Spleen (tissue), 11 donors: ENCODE data around the gene TUBGCP2. TPM values are rescaled to one million over a fixed set of nuclear protein-coding genes. Genes with fewer than 3 reads are reported as not detected.

ENCODE experiments used
- DNase-seq: peaks from one replicate; pipeline ENCODE4 v3.0.0-alpha.2; 2020
- H3K27ac ChIP-seq, 8 donors: fragments of 200-600 bp; sonication (generic) in 7 of 8; 1 replicate in 4 of 8; 2 replicates in 4 of 8; pipeline versions ENCODE4 v1.5.0 to v1.8.0; 2016 to 2021; ENCODE audit warnings: inconsistent platforms in 4 of 8, mild to moderate bottlenecking in 4 of 8, moderate library complexity in 1 of 8
- H3K27me3 ChIP-seq, 7 donors: fragments of 200-600 bp; sonication (generic) in 6 of 7; replicated peaks in 1 of 7; 1 replicate in 4 of 7; 2 replicates in 3 of 7; pipeline versions ENCODE4 v1.5.0 to v1.8.0; 2016 to 2021; ENCODE audit warnings: inconsistent platforms in 3 of 7, mild to moderate bottlenecking in 1 of 7
- H3K36me3 ChIP-seq, 6 donors: fragments of 200-600 bp; sonication (generic) in 5 of 6; 1 replicate in 4 of 6; 2 replicates in 2 of 6; pipeline versions ENCODE4 v1.5.0 to v1.8.0; 2016 to 2021; ENCODE audit warnings: inconsistent platforms in 2 of 6
- H3K4me1 ChIP-seq, 6 donors: fragments of 200-600 bp; sonication (generic) in 5 of 6; 1 replicate in 3 of 6; 2 replicates in 3 of 6; pipeline versions ENCODE4 v1.5.0 to v1.8.0; 2016 to 2021; ENCODE audit warnings: inconsistent platforms in 3 of 6
- H3K4me3 ChIP-seq, 8 donors: fragments of 200-600 bp; sonication (generic) in 7 of 8; 1 replicate in 4 of 8; 2 replicates in 4 of 8; pipeline versions ENCODE4 v1.5.0 to v1.8.0; 2016 to 2021; ENCODE audit warnings: inconsistent platforms in 4 of 8, mild to moderate bottlenecking in 4 of 8, moderate library complexity in 2 of 8
- H3K9me3 ChIP-seq, 8 donors: fragments of 200-600 bp; sonication (generic) in 7 of 8; 1 replicate in 4 of 8; 2 replicates in 4 of 8; pipeline versions ENCODE4 v1.5.0 to v1.8.0; 2016 to 2021; ENCODE audit warnings: inconsistent platforms in 4 of 8
- CTCF ChIP-seq, 11 experiments: fragments of 200-600 bp in 7 of 11; fragments of 450-650 bp in 4 of 11; sonication (generic) in 4 of 11; IDR thresholded peaks in 8 of 11; conservative IDR thresholded peaks in 3 of 11; 1 replicate in 7 of 11; 2 replicates in 4 of 11; pipeline versions ENCODE4 v1.4.0 to v1.8.0; 2016 to 2021; ENCODE audit warnings: antibody characterized with exemption in 11 of 11, inconsistent platforms in 4 of 11, mild to moderate bottlenecking in 1 of 11
- POLR2A ChIP-seq, 3 donors: fragments of 450-650 bp; IDR thresholded peaks; one replicate each; pipeline ENCODE4 v1.5.1; 2017; ENCODE audit warnings: antibody characterized with exemption in 3 of 3, mild to moderate bottlenecking in 1 of 3
- POLR2AphosphoS5 ChIP-seq, 3 donors: sonication (generic); formaldehyde crosslinking; IDR thresholded peaks; one replicate each; pipeline ENCODE4 v1.5.1; 2017; ENCODE audit warnings: antibody characterized with exemption in 3 of 3
- WGBS, 5 donors: extraction: QIAGEN DNeasy Blood & Tissue Kit in 3 of 5; methylation state at CpG; one replicate each; pipeline versions ENCODE4 v1.1.5 to v1.1.7; 2013 to 2018; 5-methylcytosine and 5-hydroxymethylcytosine counted together
- intact Hi-C: fragments of 100-400 bp; cut with DNase I; formaldehyde crosslinking; loops from one replicate; pipeline ENCODE4 v1.15.0; 2023; ENCODE audit warnings: low total_unique reads
- polyA plus RNA-seq, 3 donors: library from polyadenylated mRNA; stranded (reverse); fragments of 200-250 nt; gene quantifications; one replicate each; pipeline ENCODE4 v1.2.1, GENCODE V29; 2013
- total RNA-seq, 7 donors: library from RNA; depleted of rRNA in 3 of 7; stranded (reverse); fragments of >200 nt in 3 of 7; fragmentation: NEBNext Ultra II Directional in 4 of 7; extraction: Animal tissue kit (Norgen Biotek cat#: 25700) in 4 of 7; gene quantifications; one replicate each; pipeline versions ENCODE4 v1.1.0 to v1.2.1, GENCODE V29; 2016 to 2021
- donor health status: healthy with polysubstance abuse.
- donor health status: DM: no; HTN: no; CAD: no; lungs with moderate emphysema.
- donor health status: DM: no; HTN: no; CAD: no.
- donor health status: Bipolar disorder and iron deficiency.
- donor health status: healthy.
- donor health status: DM: no; HTN: no; CAD: no.
- donor health status: DM: yes; HTN: yes; CAD: no.

Gene TUBGCP2
- total and polyA plus RNA-seq, 10 donors: 40.2 to 201 (median 57.6) TPM

- intact Hi-C loops: no loop called here
- H3K27ac ChIP-seq: no peak overlapping the region
- peaks cover 10 to 47% (median 33%) of the 10 kb centered on the region in 6 donors for H3K4me1 ChIP-seq
- DNase-seq: no peak
- H3K4me3 ChIP-seq: no peak overlapping the region
- WGBS, 5 donors: 97 to 99% (median 97%) methylated on average over 11 to 14 of the region's 14 CpGs
- H3K9me3 ChIP-seq: no peaks in the 10 kb centered on the region
- peaks cover 5 to 67% (median 52%) of the 10 kb centered on the region in 6 donors for H3K36me3 ChIP-seq
- no peak for TF ChIP-seq POLR2AphosphoS5 (IDR thresholded peaks at IDR 0.05)
- TF ChIP-seq CTCF (IDR thresholded peaks at IDR 0.05 in 8 of 11, conservative IDR thresholded peaks at IDR 0.05 in 3 of 11): no peak
- no peak for TF ChIP-seq POLR2A (IDR thresholded peaks at IDR 0.05)
- H3K27me3 ChIP-seq: no peaks in the 10 kb centered on the region
Measured at GRCh38 chr10:133302230-133302629, 6.4 kb downstream of the TUBGCP2 start.

GRCh38 chr10:133299738-133300137, 8.9 kb downstream of the TUBGCP2 start:
- Histone ChIP-seq H3K4me1 (peaks cover 0 to 22% (median 10%) of the 10 kb centered on the region in 6 donors), H3K27ac (no peak overlapping the region), H3K9me3 (no peaks in the 10 kb centered on the region), H3K4me3 (no peak overlapping the region), H3K36me3 (peaks cover 5 to 92% (median 77%) of the 10 kb centered on the region in 6 donors), H3K27me3 (no peaks in the 10 kb centered on the region)
- intact Hi-C loops: no loop called here
- DNase-seq: no peak
- 89 to 96% (median 93%) methylated on average over 14 of the region's 14 CpGs for WGBS, 5 donors
- TF ChIP-seq POLR2A (IDR thresholded peaks at IDR 0.05): no peak
- TF ChIP-seq POLR2AphosphoS5 (IDR thresholded peaks at IDR 0.05): no peak
- no peak for TF ChIP-seq CTCF (IDR thresholded peaks at IDR 0.05 in 8 of 11, conservative IDR thresholded peaks at IDR 0.05 in 3 of 11)

GRCh38 chr10:133299224-133299623, 9.4 kb downstream of the TUBGCP2 start:
- peaks cover 5 to 97% (median 81%) of the 10 kb centered on the region in 6 donors for H3K36me3 ChIP-seq
- peaks cover 0 to 17% (median 6%) of the 10 kb centered on the region in 6 donors for H3K4me1 ChIP-seq
- no peak for DNase-seq
- no peak for TF ChIP-seq POLR2AphosphoS5 (IDR thresholded peaks at IDR 0.05)
- no peak for TF ChIP-seq POLR2A (IDR thresholded peaks at IDR 0.05)
- no peak for TF ChIP-seq CTCF (IDR thresholded peaks at IDR 0.05 in 8 of 11, conservative IDR thresholded peaks at IDR 0.05 in 3 of 11)
- H3K27me3 ChIP-seq: no peaks in the 10 kb centered on the region
- H3K4me3 ChIP-seq: no peak overlapping the region
- H3K27ac ChIP-seq: no peak overlapping the region
- intact Hi-C loops: no loop called here
- WGBS, 5 donors: 90 to 93% (median 92%) methylated on average over 7 to 10 of the region's 10 CpGs
- no peaks in the 10 kb centered on the region for H3K9me3 ChIP-seq

- H3K27ac ChIP-seq: no peak overlapping the region
- no peak for TF ChIP-seq POLR2A (IDR thresholded peaks at IDR 0.05)
- no peak for TF ChIP-seq POLR2AphosphoS5 (IDR thresholded peaks at IDR 0.05)
- TF ChIP-seq CTCF (IDR thresholded peaks at IDR 0.05 in 8 of 11, conservative IDR thresholded peaks at IDR 0.05 in 3 of 11): no peak
- H3K4me1 ChIP-seq: peaks cover 0 to 12% (median 3%) of the 10 kb centered on the region in 6 donors
- no peaks in the 10 kb centered on the region for H3K9me3 ChIP-seq
- DNase-seq: no peak
- intact Hi-C loops: no loop called here
- H3K4me3 ChIP-seq: no peak overlapping the region
- H3K36me3 ChIP-seq: peaks cover 5 to 100% (median 89%) of the 10 kb centered on the region in 6 donors
- 91 to 98% (median 97%) methylated on average over 8 to 14 of the region's 14 CpGs for WGBS, 5 donors
- H3K27me3 ChIP-seq: no peaks in the 10 kb centered on the region
Measured at GRCh38 chr10:133298466-133298865, 10.2 kb downstream of the TUBGCP2 start.
